ENCODE results near the gene UXT.

UXT gene

DNA sequence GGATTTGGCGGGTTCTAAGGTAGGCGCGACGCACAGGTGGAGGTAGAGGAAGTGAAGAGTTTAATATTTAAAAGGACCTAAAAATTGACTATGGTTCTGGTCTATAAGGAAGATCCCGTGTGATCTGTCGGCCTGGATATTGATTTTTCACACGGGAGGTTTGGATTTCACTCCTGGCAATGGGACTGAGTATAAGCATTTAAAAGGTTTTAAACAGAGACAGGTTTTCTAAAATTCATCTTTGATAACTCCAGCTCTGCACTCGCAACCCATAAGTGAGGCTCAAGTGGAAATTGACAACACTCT lies 394 bp upstream of the UXT start:
- H3K4me3 ChIP-seq (ENCODE audit: low read depth, low read length): peak overlapping the region; percentile 66
- TF ChIP-seq, protein P1, sequence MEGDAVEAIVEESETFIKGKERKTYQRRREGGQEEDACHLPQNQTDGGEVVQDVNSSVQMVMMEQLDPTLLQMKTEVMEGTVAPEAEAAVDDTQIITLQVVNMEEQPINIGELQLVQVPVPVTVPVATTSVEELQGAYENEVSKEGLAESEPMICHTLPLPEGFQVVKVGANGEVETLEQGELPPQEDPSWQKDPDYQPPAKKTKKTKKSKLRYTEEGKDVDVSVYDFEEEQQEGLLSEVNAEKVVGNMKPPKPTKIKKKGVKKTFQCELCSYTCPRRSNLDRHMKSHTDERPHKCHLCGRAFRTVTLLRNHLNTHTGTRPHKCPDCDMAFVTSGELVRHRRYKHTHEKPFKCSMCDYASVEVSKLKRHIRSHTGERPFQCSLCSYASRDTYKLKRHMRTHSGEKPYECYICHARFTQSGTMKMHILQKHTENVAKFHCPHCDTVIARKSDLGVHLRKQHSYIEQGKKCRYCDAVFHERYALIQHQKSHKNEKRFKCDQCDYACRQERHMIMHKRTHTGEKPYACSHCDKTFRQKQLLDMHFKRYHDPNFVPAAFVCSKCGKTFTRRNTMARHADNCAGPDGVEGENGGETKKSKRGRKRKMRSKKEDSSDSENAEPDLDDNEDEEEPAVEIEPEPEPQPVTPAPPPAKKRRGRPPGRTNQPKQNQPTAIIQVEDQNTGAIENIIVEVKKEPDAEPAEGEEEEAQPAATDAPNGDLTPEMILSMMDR (IDR thresholded peaks at IDR 0.05; ENCODE audit: low read depth, low read length): no peak

DNA sequence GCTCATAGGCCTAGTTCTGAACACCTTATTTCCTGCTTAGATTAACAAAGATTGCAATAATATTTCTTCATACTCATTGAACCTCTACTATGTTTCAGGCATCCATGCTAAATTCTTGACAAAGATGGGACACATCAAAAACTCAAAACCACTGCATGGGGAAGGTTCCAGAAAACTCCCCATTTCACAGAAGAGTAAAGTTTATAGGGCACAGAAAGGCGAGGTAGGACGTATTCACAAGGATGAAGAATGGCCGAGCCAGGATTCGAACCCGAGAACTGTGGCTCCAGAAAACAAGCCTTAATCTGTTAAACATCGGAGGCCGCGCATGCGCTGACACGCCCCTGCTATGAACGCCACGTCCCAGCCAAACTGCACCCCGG lies 688 bp downstream of the UXT start:
- TF ChIP-seq, protein P1 (IDR thresholded peaks at IDR 0.05; ENCODE audit: low read depth, low read length): no peak
- H3K4me3 ChIP-seq (ENCODE audit: low read depth, low read length): peak overlapping the region; percentile 62

DNA sequence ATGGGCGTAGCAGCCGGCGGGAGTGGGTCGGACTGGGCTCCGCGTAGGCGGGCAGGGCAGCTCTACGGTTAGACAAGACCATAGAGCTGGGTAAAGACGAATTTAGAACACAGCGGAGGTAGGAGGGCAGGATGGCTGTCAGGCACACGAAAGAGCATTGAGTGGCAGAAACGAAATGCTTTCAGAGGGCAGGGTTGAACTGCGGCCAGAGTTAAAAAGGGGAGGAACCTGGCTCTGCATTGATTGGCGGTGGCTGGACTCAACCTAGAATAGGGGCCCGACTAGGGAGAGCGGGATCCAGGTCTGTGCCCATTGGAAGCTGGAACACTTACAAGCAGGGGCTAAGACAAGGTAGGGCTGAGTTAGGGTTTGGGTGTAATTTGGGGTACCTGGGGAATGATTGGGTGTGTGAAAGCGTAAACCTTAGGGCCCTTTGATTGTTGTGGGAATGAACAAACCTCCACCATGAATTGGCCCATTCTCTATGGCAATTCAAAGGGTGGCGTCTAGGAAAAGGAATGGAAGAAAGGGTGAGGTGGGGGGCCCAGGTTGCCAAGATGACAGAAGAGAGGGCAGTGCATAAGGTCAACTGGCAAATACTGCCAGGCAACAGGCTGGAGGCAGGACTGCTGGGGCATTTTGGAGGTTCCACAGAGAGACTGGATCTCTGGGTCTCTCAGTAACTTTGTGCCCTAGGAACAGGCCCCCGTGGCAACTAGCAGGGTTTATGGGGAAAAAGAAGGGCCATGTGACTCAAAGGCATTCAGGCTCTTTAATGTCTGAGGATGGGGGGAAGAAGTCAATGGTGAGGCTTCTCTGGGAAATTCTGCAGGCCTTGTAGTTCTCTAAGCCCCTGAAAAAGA lies 7.7 kb downstream of the UXT start:
- TF ChIP-seq, protein P1 (IDR thresholded peaks at IDR 0.05; ENCODE audit: low read depth, low read length): no peak
- peak overlapping the region; percentile 44 for H3K4me3 ChIP-seq (ENCODE audit: low read depth, low read length)

DNA sequence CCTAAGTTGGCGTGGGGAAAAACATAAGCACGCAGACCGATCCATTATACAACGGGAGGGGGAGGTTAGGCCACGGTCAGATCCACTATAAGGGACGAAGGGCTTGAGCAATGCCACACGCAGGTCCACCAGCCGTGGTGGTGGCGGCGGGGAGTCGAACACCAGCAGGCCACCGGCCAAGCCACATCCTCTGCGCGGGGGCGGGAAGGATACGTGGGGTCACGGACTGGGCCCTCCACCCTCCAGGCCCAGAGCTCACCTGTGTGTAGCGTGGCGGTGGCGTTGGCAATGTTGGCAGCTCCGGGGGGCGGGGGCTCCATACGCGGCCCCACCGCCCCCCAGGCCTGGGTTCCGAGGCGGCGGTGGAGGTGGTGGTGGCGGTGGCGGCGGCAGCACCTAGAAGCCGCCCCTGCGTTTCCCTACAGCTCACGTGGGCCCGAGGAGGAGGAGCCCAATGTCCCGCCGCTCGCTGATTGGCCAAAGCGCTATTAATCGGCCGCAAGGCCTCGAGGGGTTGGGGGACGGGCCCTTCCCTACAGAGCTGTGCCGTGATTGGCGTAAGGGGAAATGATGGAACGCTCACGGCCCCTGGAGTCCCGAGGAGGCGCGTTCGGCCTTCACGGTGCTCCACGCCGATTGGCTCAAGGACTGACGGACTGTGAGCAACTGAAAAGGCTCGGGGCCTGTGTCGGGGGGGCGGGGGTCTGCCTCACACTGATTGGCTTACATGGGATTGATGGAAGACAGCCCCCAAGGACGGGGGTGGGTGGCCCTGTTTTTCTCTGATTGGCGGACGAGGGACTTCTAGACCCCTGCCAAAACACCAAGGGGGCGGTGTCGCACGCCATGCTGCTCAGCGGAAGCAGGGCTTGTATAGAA lies 8.6 kb downstream of the UXT start, which contains the start of gene ELK1:
ELK1 (minus strand) TSS at position 400 of the 879 bp plus-strand sequence. CDS start 9,122 bp downstream, outside the sequence.
- H3K4me3 ChIP-seq (ENCODE audit: low read depth, low read length): peak within 1 kb of the TSS; percentile 69

DNA sequence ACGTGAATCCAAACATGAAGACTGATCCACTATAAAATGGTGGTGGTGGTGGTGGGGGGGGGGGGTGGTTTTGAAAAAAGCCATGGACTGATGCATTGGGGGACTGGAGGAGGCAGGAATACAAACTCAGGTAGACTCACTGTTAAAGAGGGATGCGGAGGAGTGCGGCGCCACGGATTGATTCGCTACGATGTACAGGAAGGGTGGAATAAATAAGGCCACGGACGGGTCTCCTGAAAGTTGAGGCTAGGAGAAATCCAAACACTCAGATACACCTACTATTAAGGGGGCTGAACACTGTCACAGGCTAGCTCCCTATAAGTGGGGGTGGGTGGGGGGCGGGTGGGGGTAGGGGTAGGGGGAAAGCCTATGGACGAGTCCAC lies 9.2 kb downstream of the UXT start:
- peak overlapping the region; percentile 69 for H3K4me3 ChIP-seq (ENCODE audit: low read depth, low read length)
- TF ChIP-seq, protein P1 (IDR thresholded peaks at IDR 0.05; ENCODE audit: low read depth, low read length): no peak

More for the DNA sequence above, 8.6 kb downstream of the UXT start, which contains the start of gene ELK1:
- TF ChIP-seq, protein P1 (IDR thresholded peaks at IDR 0.05; ENCODE audit: low read depth, low read length): no peak

DNA sequence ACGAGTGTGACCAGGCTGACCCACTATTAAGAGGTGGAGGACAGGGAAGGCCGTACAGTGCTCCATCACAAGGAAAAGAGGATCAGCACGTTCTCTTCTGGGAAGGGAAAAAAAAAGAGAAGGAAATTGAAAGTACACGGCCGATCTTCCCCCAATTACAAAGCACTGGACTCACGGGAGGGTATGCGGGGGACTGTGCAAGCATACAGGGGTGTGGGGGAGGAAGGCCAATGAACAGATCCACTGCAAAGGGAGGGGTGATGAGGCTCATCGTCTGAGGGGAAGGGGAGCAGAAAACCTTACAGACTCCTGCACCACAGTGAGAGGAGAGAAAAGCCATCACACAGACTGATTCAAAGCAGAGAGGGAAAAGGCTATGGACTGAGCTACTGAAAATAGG lies 9.7 kb downstream of the UXT start:
- H3K4me3 ChIP-seq (ENCODE audit: low read depth, low read length): peak overlapping the region; percentile 69
- TF ChIP-seq, protein P1 (IDR thresholded peaks at IDR 0.05; ENCODE audit: low read depth, low read length): no peak

DNA sequence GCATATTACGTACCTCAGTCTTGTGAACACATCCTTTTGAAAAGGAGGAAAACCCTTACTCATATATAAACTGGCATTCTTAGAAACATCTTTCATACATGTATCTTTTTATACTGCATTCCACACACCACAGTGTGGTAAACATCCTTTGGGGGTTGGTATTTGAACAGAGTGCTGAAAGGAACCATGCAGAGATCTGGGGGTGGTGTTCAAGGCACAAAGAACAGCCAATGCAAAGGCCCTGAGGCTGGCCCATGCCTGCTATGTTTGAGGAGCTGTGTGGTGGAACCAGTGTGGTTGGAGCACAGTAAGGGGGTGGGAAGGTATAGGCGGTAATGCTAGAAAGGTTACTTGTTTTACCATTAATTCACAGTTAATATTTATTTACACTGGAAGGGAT lies 10.6 kb downstream of the UXT start:
- TF ChIP-seq, protein P1 (IDR thresholded peaks at IDR 0.05; ENCODE audit: low read depth, low read length): no peak

More for the DNA sequence above, 10.6 kb downstream of the UXT start:
- peak overlapping the region; percentile 69 for H3K4me3 ChIP-seq (ENCODE audit: low read depth, low read length)

Measured in WI38 (cell line).